ENCODE results near the gene PEX10.

GRCh38 chr1:2458687-2459086 lies 46.3 kb upstream of the PEX10 start:
- TF ChIP-seq CTCF (conservative IDR thresholded peaks at IDR 0.05; ENCODE audit: low read depth, low read length) (no peak), EZH2 (IDR thresholded peaks at IDR 0.05; ENCODE audit: borderline replicate concordance, low read depth, low read length, poor library complexity, severe bottlenecking) (no peak)

Measured in A673 (cell line).